GM12891 (cell line): ENCODE results near the gene SLC11A2.
"Not testable (repeated sequence)": the region's sequence is repeated elsewhere in the genome, so short reads cannot be mapped to it uniquely, and the experiment has no call there.

Experiments
- DNase-seq: peaks from one replicate; pipeline ENCODE4 v3.0.0; 2011; ENCODE audit warnings: low spot score; ENCODE audit not compliant: insufficient read length
- FAIRE-seq: peaks from 2 replicates; lab custom pipeline; 2011; peaks lifted over from hg19 to GRCh38; lab: Jason Lieb, UNC
- PAX5 ChIP-seq: IDR thresholded peaks from 2 replicates; pipeline ENCODE4 v1.6.1; 2011; ENCODE audit warnings: low read length, moderate library complexity, mild to moderate bottlenecking; ENCODE audit not compliant: insufficient read depth, severe bottlenecking
- POLR2A ChIP-seq: IDR thresholded peaks from 2 replicates; pipeline ENCODE4 v1.6.1; 2011; ENCODE audit warnings: low read depth, low read length, control low read depth
- POLR2AphosphoS5 ChIP-seq: IDR thresholded peaks from 2 replicates; pipeline ENCODE4 v1.6.1; 2011; ENCODE audit warnings: low read depth, low read length, control low read depth
- POU2F2 ChIP-seq: IDR thresholded peaks from 2 replicates; pipeline ENCODE4 v1.6.1; 2011; ENCODE audit warnings: low read depth, mild to moderate bottlenecking, control low read depth, low read length, moderate library complexity
- SPI1 ChIP-seq: IDR thresholded peaks from 2 replicates; pipeline ENCODE4 v1.6.1; 2011; ENCODE audit warnings: low read depth, low read length, control low read depth
- TAF1 ChIP-seq: IDR thresholded peaks from 2 replicates; pipeline ENCODE4 v1.6.1; 2011; ENCODE audit warnings: low read depth, low read length, control low read depth

SLC11A2 gene

GRCh38 chr12:50981319-50982239, 44.6 kb downstream of the SLC11A2 start:
- TF ChIP-seq PAX5 (no peak), TAF1 (no peak), SPI1 (no peak), POU2F2 (no peak), POLR2A (no peak), POLR2AphosphoS5 (no peak)
- DNase-seq = no peak
- FAIRE-seq = no peak

- TF ChIP-seq POLR2A = no peak
- TF ChIP-seq PAX5 = no peak
- no peak for TF ChIP-seq POLR2AphosphoS5
- TF ChIP-seq TAF1 = no peak
- TF ChIP-seq POU2F2 = no peak
- no peak for TF ChIP-seq SPI1
- DNase-seq (no peak), FAIRE-seq (no peak)
Observed at GRCh38 chr12:50980545-50980944, 45.6 kb downstream of the SLC11A2 start.

- no peak for DNase-seq
- FAIRE-seq = peak; percentile 23
- TF ChIP-seq SPI1 = no peak
- TF ChIP-seq PAX5 = no peak
- no peak for TF ChIP-seq POU2F2
- no peak for TF ChIP-seq POLR2AphosphoS5
- TF ChIP-seq POLR2A = no peak
- no peak for TF ChIP-seq TAF1
Observed at GRCh38 chr12:50979369-50980052, 46.7 kb downstream of the SLC11A2 start.

- FAIRE-seq (no peak), DNase-seq (no peak)
- no peak for TF ChIP-seq SPI1
- no peak for TF ChIP-seq POLR2A
- TF ChIP-seq POU2F2 = no peak
- TF ChIP-seq TAF1 = no peak
- TF ChIP-seq PAX5 = no peak
- no peak for TF ChIP-seq POLR2AphosphoS5
Observed at GRCh38 chr12:50971946-50972345, 54.2 kb downstream of the SLC11A2 start.

GRCh38 chr12:50964432-50964831, 61.8 kb downstream of the SLC11A2 start:
- TF ChIP-seq SPI1 (no peak), POLR2AphosphoS5 (no peak), POLR2A (no peak), POU2F2 (no peak), PAX5 (no peak), TAF1 (no peak)
- FAIRE-seq (no peak), DNase-seq (no peak)

- FAIRE-seq (no peak), DNase-seq (no peak)
- no peak for TF ChIP-seq TAF1
- no peak for TF ChIP-seq POLR2A
- no peak for TF ChIP-seq POU2F2
- TF ChIP-seq PAX5 = no peak
- no peak for TF ChIP-seq SPI1
- TF ChIP-seq POLR2AphosphoS5 = no peak
Observed at GRCh38 chr12:50961708-50962107, 64.5 kb downstream of the SLC11A2 start.

- no peak for DNase-seq
- FAIRE-seq = no peak
- TF ChIP-seq PAX5 = no peak
- TF ChIP-seq POLR2AphosphoS5 = no peak
Observed at GRCh38 chr12:50960130-50960529, 66.1 kb downstream of the SLC11A2 start.

- DNase-seq (no peak), FAIRE-seq (no peak)
- no peak for TF ChIP-seq TAF1
- TF ChIP-seq SPI1 = no peak
- TF ChIP-seq PAX5 = no peak
- no peak for TF ChIP-seq POLR2A
- no peak for TF ChIP-seq POLR2AphosphoS5
- TF ChIP-seq POU2F2 = no peak
Observed at GRCh38 chr12:50955697-50956096, 70.5 kb downstream of the SLC11A2 start.

- FAIRE-seq (no peak), DNase-seq (no peak)
- TF ChIP-seq PAX5 = no peak
- TF ChIP-seq TAF1 = no peak
- TF ChIP-seq POLR2A = no peak
- TF ChIP-seq POLR2AphosphoS5 = no peak
- TF ChIP-seq SPI1 = no peak
- TF ChIP-seq POU2F2 = no peak
Observed at GRCh38 chr12:50955288-50955687, 70.9 kb downstream of the SLC11A2 start.

GRCh38 chr12:50954789-50955188, 71.4 kb downstream of the SLC11A2 start:
- not testable (repeated sequence) for FAIRE-seq, DNase-seq
